Upper lobe of left lung (tissue), 6 donors: ENCODE results near the gene SCGB3A2. TPM values are rescaled to one million over a fixed set of nuclear protein-coding genes. Genes with fewer than 3 reads are reported as not detected.
"Not testable (repeated sequence)": the region's sequence is repeated elsewhere in the genome, so short reads cannot be mapped to it uniquely, and the experiment has no call there.

ENCODE experiments used
- ATAC-seq, 2 donors: fragments of 200-7000 bp; cut with Tn5 transposase; one replicate each; pipeline ENCODE4 v1.9.1; 2022; ENCODE audit warnings: mild to moderate bottlenecking in 2 of 2, moderate library complexity in 2 of 2; ENCODE audit not compliant: low FRiP score in 2 of 2
- DNase-seq, 2 donors: peaks; one replicate each; pipeline ENCODE4 v3.0.0-alpha.2; 2019 to 2020
- H3K27ac ChIP-seq, 4 donors: fragments of 200-600 bp; sonication (generic); one replicate each; pipeline ENCODE4 v1.5.1; 2016 to 2019
- H3K27me3 ChIP-seq, 4 donors: fragments of 200-600 bp; sonication (generic); one replicate each; pipeline ENCODE4 v1.5.1; 2017 to 2019
- H3K36me3 ChIP-seq, 4 donors: fragments of 200-600 bp; sonication (generic); one replicate each; pipeline ENCODE4 v1.5.1; 2016 to 2019
- H3K4me1 ChIP-seq, 4 donors: fragments of 200-600 bp; sonication (generic); one replicate each; pipeline ENCODE4 v1.5.1; 2018 to 2019
- H3K4me3 ChIP-seq, 4 donors: fragments of 200-600 bp; sonication (generic); one replicate each; pipeline ENCODE4 v1.5.1; 2017 to 2019; ENCODE audit warnings: mild to moderate bottlenecking in 2 of 4, moderate library complexity in 1 of 4
- H3K9me3 ChIP-seq, 4 donors: fragments of 200-600 bp; sonication (generic); one replicate each; pipeline ENCODE4 v1.5.1; 2018 to 2019
- CTCF ChIP-seq, 6 experiments: fragments of 450-650 bp in 4 of 6; fragments of 200-600 bp in 2 of 6; sonication (generic) in 2 of 6; IDR thresholded peaks; one replicate each; pipeline ENCODE4 v1.5.1; 2016 to 2019; ENCODE audit warnings: antibody characterized with exemption in 6 of 6
- EP300 ChIP-seq, 4 donors: sonication (generic); formaldehyde crosslinking; IDR thresholded peaks; one replicate each; pipeline ENCODE4 v1.5.1; 2017; ENCODE audit warnings: antibody characterized with exemption in 4 of 4, control low read depth in 2 of 4
- POLR2A ChIP-seq, 4 donors: fragments of 450-650 bp; IDR thresholded peaks; one replicate each; pipeline ENCODE4 v1.5.1; 2016 to 2017; ENCODE audit warnings: antibody characterized with exemption in 4 of 4, mild to moderate bottlenecking in 2 of 4
- POLR2AphosphoS5 ChIP-seq, 2 donors: sonication (generic); formaldehyde crosslinking; IDR thresholded peaks; one replicate each; pipeline ENCODE4 v1.5.1; 2017; ENCODE audit warnings: antibody characterized with exemption in 2 of 2
- WGBS, 2 donors: methylation state at CpG; one replicate each; pipeline ENCODE4 v1.1.5; 2017 to 2018; 5-methylcytosine and 5-hydroxymethylcytosine counted together
- total RNA-seq, 6 donors: library from RNA; depleted of rRNA in 4 of 6; stranded (reverse); fragments of >200 nt in 4 of 6; gene quantifications; one replicate each; pipeline versions ENCODE4 v1.1.0 to v1.2.1, GENCODE V29; 2016 to 2021
- donor health status: DM: no; HTN: no; CAD: no; lungs with moderate emphysema.
- donor health status: DM: no; HTN: yes; CAD: no; lungs with severe emphysema.

Gene SCGB3A2
- total RNA-seq, 6 donors from 2014 or later = 324 to 1,419 (median 520) TPM

GRCh38 chr5:147874118-147874875, 4.2 kb upstream of the SCGB3A2 start:
- H3K27ac ChIP-seq, ATAC-seq, H3K9me3 ChIP-seq, H3K4me1 ChIP-seq, H3K36me3 ChIP-seq, H3K27me3 ChIP-seq, H3K4me3 ChIP-seq, DNase-seq: not testable (repeated sequence)
- WGBS, 2 donors = 89 to 90% methylated on average over 6 of the region's 8 CpGs

GRCh38 chr5:147874910-147875367, 3.6 kb upstream of the SCGB3A2 start:
- no peaks in the 10 kb centered on the region for H3K9me3 ChIP-seq
- H3K27ac ChIP-seq = no peak overlapping the region
- WGBS, 2 donors = 44 to 56% methylated on average over 3 of the region's 3 CpGs
- TF ChIP-seq EP300 (IDR thresholded peaks at IDR 0.05) (no peak), POLR2A (IDR thresholded peaks at IDR 0.05) (no peak), CTCF (IDR thresholded peaks at IDR 0.05) (no peak), POLR2AphosphoS5 (IDR thresholded peaks at IDR 0.05) (no peak)
- no peak overlapping the region for H3K4me3 ChIP-seq
- H3K36me3 ChIP-seq = no peaks in the 10 kb centered on the region
- DNase-seq (no peak), ATAC-seq (no peak)
- no peaks in the 10 kb centered on the region for H3K4me1 ChIP-seq
- no peaks in the 10 kb centered on the region for H3K27me3 ChIP-seq

- Histone ChIP-seq H3K9me3 (no peaks in the 10 kb centered on the region), H3K4me3 (no peak overlapping the region), H3K27ac (no peak overlapping the region), H3K4me1 (no peaks in the 10 kb centered on the region), H3K27me3 (no peaks in the 10 kb centered on the region), H3K36me3 (no peaks in the 10 kb centered on the region)
- no peak for TF ChIP-seq POLR2AphosphoS5 (IDR thresholded peaks at IDR 0.05)
- no peak for TF ChIP-seq POLR2A (IDR thresholded peaks at IDR 0.05)
- no peak for TF ChIP-seq CTCF (IDR thresholded peaks at IDR 0.05)
- no peak for TF ChIP-seq EP300 (IDR thresholded peaks at IDR 0.05)
- no peak for DNase-seq
- no peak for ATAC-seq
Measured at GRCh38 chr5:147876141-147876540, 2.4 kb upstream of the SCGB3A2 start.

GRCh38 chr5:147876626-147877025, 1.9 kb upstream of the SCGB3A2 start:
- Histone ChIP-seq H3K36me3 (no peaks in the 10 kb centered on the region), H3K9me3 (no peaks in the 10 kb centered on the region), H3K27me3 (no peaks in the 10 kb centered on the region), H3K4me1 (no peaks in the 10 kb centered on the region), H3K27ac (no peak overlapping the region), H3K4me3 (no peak overlapping the region)
- ATAC-seq = no peak
- no peak for TF ChIP-seq EP300 (IDR thresholded peaks at IDR 0.05)
- no peak for TF ChIP-seq CTCF (IDR thresholded peaks at IDR 0.05)
- TF ChIP-seq POLR2A (IDR thresholded peaks at IDR 0.05) = no peak
- TF ChIP-seq POLR2AphosphoS5 (IDR thresholded peaks at IDR 0.05) = no peak
- no peak for DNase-seq
- 74 to 84% methylated on average over 2 of the region's 2 CpGs for WGBS, 2 donors

- no peak for TF ChIP-seq CTCF (IDR thresholded peaks at IDR 0.05)
- TF ChIP-seq EP300 (IDR thresholded peaks at IDR 0.05) = no peak
- no peak for TF ChIP-seq POLR2AphosphoS5 (IDR thresholded peaks at IDR 0.05)
- no peak for TF ChIP-seq POLR2A (IDR thresholded peaks at IDR 0.05)
- Histone ChIP-seq H3K9me3 (no peaks in the 10 kb centered on the region), H3K36me3 (no peaks in the 10 kb centered on the region), H3K4me3 (peak overlapping the region in 2 of 4 donors; percentile 16 to 36), H3K4me1 (no peaks in the 10 kb centered on the region), H3K27me3 (no peaks in the 10 kb centered on the region), H3K27ac (peak overlapping the region in 1 of 4 donors; percentile 42)
- no peak for ATAC-seq
- no peak for DNase-seq
- WGBS, 2 donors = 83 to 87% methylated on average over 3 of the region's 3 CpGs
Measured at GRCh38 chr5:147879784-147880183, 1.3 kb downstream of the SCGB3A2 start.
